RPMI8226 (cell line): ENCODE results near the gene EFCAB9.
"Not testable (repeated sequence)": the region's sequence is repeated elsewhere in the genome, so short reads cannot be mapped to it uniquely, and the experiment has no call there.

Source experiments
- DNase-seq: peaks from one replicate; pipeline ENCODE4 v3.0.0-alpha.2; 2015

EFCAB9 gene

GRCh38 chr5:172188893-172189692 is 4.9 kb upstream of the EFCAB9 start:
- no peak for DNase-seq

GRCh38 chr5:172189693-172190296 is 4.2 kb upstream of the EFCAB9 start:
- no peak for DNase-seq

GRCh38 chr5:172194985-172195774 is 1.2 kb downstream of the EFCAB9 start:
- DNase-seq: no peak

- DNase-seq: not testable (repeated sequence)
These were observed 3.8 kb downstream of the EFCAB9 start for GRCh38 chr5:172197775-172198174.

- DNase-seq: no peak
These were observed 5.5 kb downstream of the EFCAB9 start for GRCh38 chr5:172199446-172199845.

- DNase-seq: no peak
These were observed 6.5 kb downstream of the EFCAB9 start for GRCh38 chr5:172200476-172200875.

- not testable (repeated sequence) for DNase-seq
These were observed 12.0 kb downstream of the EFCAB9 start for GRCh38 chr5:172205984-172206383.

- no peak for DNase-seq
These were observed 13.5 kb downstream of the EFCAB9 start for GRCh38 chr5:172207511-172207910.

GRCh38 chr5:172209714-172210113 is 15.7 kb downstream of the EFCAB9 start:
- no peak for DNase-seq

GRCh38 chr5:172211676-172212075 is 17.7 kb downstream of the EFCAB9 start:
- DNase-seq: no peak

GRCh38 chr5:172213126-172213525 is 19.2 kb downstream of the EFCAB9 start:
- DNase-seq: no peak

- DNase-seq: no peak
These were observed 22.4 kb downstream of the EFCAB9 start for GRCh38 chr5:172216345-172216744.

- no peak for DNase-seq
These were observed 25.3 kb downstream of the EFCAB9 start for GRCh38 chr5:172219296-172219695.

GRCh38 chr5:172223901-172224873 is 30.2 kb downstream of the EFCAB9 start:
- no peak for DNase-seq

- no peak for DNase-seq
These were observed 31.0 kb downstream of the EFCAB9 start for GRCh38 chr5:172224996-172225395.

- DNase-seq: no peak
These were observed 35.9 kb downstream of the EFCAB9 start for GRCh38 chr5:172229904-172230303.

- DNase-seq: no peak
These were observed 40.1 kb downstream of the EFCAB9 start for GRCh38 chr5:172234031-172234430.

- DNase-seq: peak; percentile 25
These were observed 41.3 kb downstream of the EFCAB9 start for GRCh38 chr5:172235132-172235780.

- DNase-seq: no peak
These were observed 42.1 kb downstream of the EFCAB9 start for GRCh38 chr5:172235827-172236736.

- no peak for DNase-seq
These were observed 44.4 kb downstream of the EFCAB9 start for GRCh38 chr5:172238334-172238733.

- DNase-seq: no peak
These were observed 49.3 kb downstream of the EFCAB9 start for GRCh38 chr5:172243302-172243701.
